Measurements from ENCODE around the gene FGFBP3. TPM values are rescaled to one million over a fixed set of nuclear protein-coding genes. Genes with fewer than 3 reads are reported as not detected.

Gene FGFBP3
- total RNA-seq, result 0.33 and 0.38 TPM in 2 replicates

GRCh38 chr10:91909117-91909677, at the start of gene FGFBP3:
Gene FGFBP3, minus strand, starts transcription at chr10:91909486. Its CDS starts 517 bp downstream, at chr10:91908969.

GRCh38 chr10:91923371-91924211, 14.3 kb upstream of the FGFBP3 start, which contains the start of gene BTAF1:
Gene BTAF1, plus strand, starts transcription at chr10:91923770. Its CDS starts 307 bp downstream, at chr10:91924077.

Other genes with a start within 250 kb of the FGFBP3 start
- 21.0 and 26.0 TPM in 2 replicates for gene TNKS2, start 111.1 kb downstream of the FGFBP3 start, total RNA-seq
- 13.7 and 14.7 TPM in 2 replicates for gene BTAF1, start 14.3 kb upstream of the FGFBP3 start, total RNA-seq